Spleen (tissue), 7 donors: Measurements from ENCODE around the gene PTPRN2.

ENCODE experiments used
- POLR2A ChIP-seq, 3 donors: fragments of 450-650 bp; IDR thresholded peaks; one replicate each; pipeline ENCODE4 v1.5.1; 2017; ENCODE audit warnings: antibody characterized with exemption in 3 of 3, mild to moderate bottlenecking in 1 of 3
- POLR2AphosphoS5 ChIP-seq, 3 donors: sonication (generic); formaldehyde crosslinking; IDR thresholded peaks; one replicate each; pipeline ENCODE4 v1.5.1; 2017; ENCODE audit warnings: antibody characterized with exemption in 3 of 3
- TF ChIP-seq, protein P1 (sequence below), 11 experiments: fragments of 200-600 bp in 7 of 11; fragments of 450-650 bp in 4 of 11; sonication (generic) in 4 of 11; IDR thresholded peaks in 8 of 11; conservative IDR thresholded peaks in 3 of 11; 1 replicate in 7 of 11; 2 replicates in 4 of 11; pipeline versions ENCODE4 v1.4.0 to v1.8.0; 2016 to 2021; ENCODE audit warnings: antibody characterized with exemption in 11 of 11, inconsistent platforms in 4 of 11, mild to moderate bottlenecking in 1 of 11
- donor health status: DM: no; HTN: no; CAD: no; lungs with moderate emphysema.
- donor health status: DM: no; HTN: no; CAD: no.
- donor health status: DM: no; HTN: no; CAD: no.

DNA sequence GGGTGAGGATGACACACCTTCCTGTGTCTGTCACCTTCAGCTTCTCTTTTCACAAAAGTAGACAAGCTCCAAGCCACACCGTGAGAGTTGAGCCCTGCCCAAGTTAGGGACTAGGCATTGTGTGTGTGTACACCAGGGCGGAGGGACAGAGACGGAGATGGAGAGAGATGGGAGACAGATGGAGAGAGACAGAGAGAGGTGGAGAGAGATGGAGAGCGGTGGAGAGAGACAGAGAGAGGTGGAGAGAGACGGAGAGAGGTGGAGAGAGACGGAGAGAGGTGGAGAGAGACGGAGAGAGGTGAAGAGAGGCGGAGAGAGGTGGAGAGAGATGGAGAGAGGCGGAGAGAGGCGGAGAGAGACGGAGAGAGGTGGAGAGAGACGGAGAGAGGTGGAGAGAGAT, 1043.8 kb downstream of the PTPRN2 start:
- TF ChIP-seq POLR2A (IDR thresholded peaks at IDR 0.05), result no peak
- TF ChIP-seq, protein P1, sequence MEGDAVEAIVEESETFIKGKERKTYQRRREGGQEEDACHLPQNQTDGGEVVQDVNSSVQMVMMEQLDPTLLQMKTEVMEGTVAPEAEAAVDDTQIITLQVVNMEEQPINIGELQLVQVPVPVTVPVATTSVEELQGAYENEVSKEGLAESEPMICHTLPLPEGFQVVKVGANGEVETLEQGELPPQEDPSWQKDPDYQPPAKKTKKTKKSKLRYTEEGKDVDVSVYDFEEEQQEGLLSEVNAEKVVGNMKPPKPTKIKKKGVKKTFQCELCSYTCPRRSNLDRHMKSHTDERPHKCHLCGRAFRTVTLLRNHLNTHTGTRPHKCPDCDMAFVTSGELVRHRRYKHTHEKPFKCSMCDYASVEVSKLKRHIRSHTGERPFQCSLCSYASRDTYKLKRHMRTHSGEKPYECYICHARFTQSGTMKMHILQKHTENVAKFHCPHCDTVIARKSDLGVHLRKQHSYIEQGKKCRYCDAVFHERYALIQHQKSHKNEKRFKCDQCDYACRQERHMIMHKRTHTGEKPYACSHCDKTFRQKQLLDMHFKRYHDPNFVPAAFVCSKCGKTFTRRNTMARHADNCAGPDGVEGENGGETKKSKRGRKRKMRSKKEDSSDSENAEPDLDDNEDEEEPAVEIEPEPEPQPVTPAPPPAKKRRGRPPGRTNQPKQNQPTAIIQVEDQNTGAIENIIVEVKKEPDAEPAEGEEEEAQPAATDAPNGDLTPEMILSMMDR (IDR thresholded peaks at IDR 0.05 in 8 of 11, conservative IDR thresholded peaks at IDR 0.05 in 3 of 11), result no peak
- TF ChIP-seq POLR2AphosphoS5 (IDR thresholded peaks at IDR 0.05), result no peak
